Osteocyte (in vitro differentiated cells): Measurements from ENCODE around the gene TMEM154. TPM values are rescaled to one million over a fixed set of nuclear protein-coding genes. Genes with fewer than 3 reads are reported as not detected.
A peak's percentile ranks its signal among the peaks of the same experiment; 100 is the strongest.

Experiments
- DNase-seq: peaks from one replicate; pipeline ENCODE4 v3.0.0; 2021; ENCODE audit warnings: mixed read lengths; ENCODE audit not compliant: unreplicated experiment; ENCODE audit errors: extremely low spot score
- H3K27ac Mint-ChIP-seq: one replicate; pipeline ENCODE4 v1.8.0; 2021; ENCODE audit warnings: mild to moderate bottlenecking, mixed read lengths; ENCODE audit not compliant: unreplicated experiment
- H3K27me3 Mint-ChIP-seq: one replicate; pipeline ENCODE4 v1.8.0; 2021; ENCODE audit warnings: mixed read lengths; ENCODE audit not compliant: unreplicated experiment
- H3K36me3 Mint-ChIP-seq: one replicate; pipeline ENCODE4 v1.8.0; 2021; ENCODE audit warnings: mixed read lengths; ENCODE audit not compliant: unreplicated experiment
- H3K4me1 Mint-ChIP-seq: one replicate; pipeline ENCODE4 v1.8.0; 2021; ENCODE audit warnings: mixed read lengths; ENCODE audit not compliant: unreplicated experiment
- H3K4me3 Mint-ChIP-seq: one replicate; pipeline ENCODE4 v1.8.0; 2021; ENCODE audit warnings: mild to moderate bottlenecking, moderate library complexity, mixed read lengths; ENCODE audit not compliant: unreplicated experiment
- H3K9me3 Mint-ChIP-seq: one replicate; pipeline ENCODE4 v1.8.0; 2021; ENCODE audit warnings: mixed read lengths; ENCODE audit not compliant: unreplicated experiment
- total RNA-seq: library from RNA; stranded (reverse); gene quantifications from 2 replicates; pipeline ENCODE4 v1.2.1, GENCODE V29; 2021
- TF ChIP-seq, protein P1 (sequence below): fragments of 200-600 bp; sonication (generic); IDR thresholded peaks from 2 replicates; pipeline ENCODE4 v1.5.0; 2021; ENCODE audit warnings: antibody characterized with exemption, mild to moderate bottlenecking, moderate library complexity

The TMEM154 gene
- total RNA-seq, 1 donor from 2014 or later, result 1.4 TPM

DNA sequence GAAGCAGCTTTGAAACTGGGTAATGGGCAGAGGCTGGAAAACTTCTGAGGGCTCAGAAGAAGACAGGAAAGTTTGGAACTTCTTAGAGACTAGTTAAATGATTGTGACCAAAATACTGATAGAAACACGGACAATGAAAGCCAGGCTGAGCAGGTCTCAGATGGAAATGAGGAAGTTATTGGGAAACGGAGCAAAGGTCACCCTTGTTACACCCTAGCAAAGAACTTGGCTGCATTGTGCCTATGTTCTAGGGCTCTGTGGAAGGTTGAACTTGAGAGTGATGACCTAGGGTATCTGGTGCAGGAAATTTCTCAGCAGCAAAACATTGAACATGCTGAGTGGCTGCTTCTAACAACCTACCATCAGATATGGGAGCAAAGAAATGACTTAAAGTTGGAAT, 93.1 kb downstream of the TMEM154 start:
- TF ChIP-seq, protein P1, sequence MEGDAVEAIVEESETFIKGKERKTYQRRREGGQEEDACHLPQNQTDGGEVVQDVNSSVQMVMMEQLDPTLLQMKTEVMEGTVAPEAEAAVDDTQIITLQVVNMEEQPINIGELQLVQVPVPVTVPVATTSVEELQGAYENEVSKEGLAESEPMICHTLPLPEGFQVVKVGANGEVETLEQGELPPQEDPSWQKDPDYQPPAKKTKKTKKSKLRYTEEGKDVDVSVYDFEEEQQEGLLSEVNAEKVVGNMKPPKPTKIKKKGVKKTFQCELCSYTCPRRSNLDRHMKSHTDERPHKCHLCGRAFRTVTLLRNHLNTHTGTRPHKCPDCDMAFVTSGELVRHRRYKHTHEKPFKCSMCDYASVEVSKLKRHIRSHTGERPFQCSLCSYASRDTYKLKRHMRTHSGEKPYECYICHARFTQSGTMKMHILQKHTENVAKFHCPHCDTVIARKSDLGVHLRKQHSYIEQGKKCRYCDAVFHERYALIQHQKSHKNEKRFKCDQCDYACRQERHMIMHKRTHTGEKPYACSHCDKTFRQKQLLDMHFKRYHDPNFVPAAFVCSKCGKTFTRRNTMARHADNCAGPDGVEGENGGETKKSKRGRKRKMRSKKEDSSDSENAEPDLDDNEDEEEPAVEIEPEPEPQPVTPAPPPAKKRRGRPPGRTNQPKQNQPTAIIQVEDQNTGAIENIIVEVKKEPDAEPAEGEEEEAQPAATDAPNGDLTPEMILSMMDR, result no peak
- Mint-ChIP-seq H3K36me3 (no peaks in the 10 kb centered on the region), H3K4me1 (peaks cover 19% of the 10 kb centered on the region), H3K4me3 (no peak overlapping the region), H3K27me3 (peaks cover 34% of the 10 kb centered on the region), H3K9me3 (no peaks in the 10 kb centered on the region), H3K27ac (no peak overlapping the region)
- DNase-seq, result no peak

DNA sequence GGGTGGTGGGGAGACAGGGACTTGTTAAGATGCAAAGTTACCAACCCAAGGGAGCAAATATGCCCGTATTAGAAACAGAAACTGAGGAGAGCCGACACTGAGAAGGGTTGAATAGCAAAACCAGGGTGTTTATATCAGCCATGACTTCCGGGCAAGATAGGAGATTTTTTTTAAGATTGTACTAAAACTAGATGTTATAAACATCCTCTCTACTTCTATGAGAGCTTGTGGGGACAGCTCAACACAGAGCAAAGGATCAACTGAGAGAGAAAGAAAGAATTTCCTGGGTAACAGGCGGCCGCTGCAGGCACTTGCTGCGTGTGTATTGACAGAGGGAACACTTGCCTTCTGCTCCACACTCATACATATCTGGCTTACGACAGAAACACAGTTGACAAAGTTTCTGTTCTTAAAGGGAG, 94.8 kb downstream of the TMEM154 start:
- DNase-seq, result no peak
- Mint-ChIP-seq H3K4me3 (no peak overlapping the region), H3K4me1 (peaks cover 2% of the 10 kb centered on the region), H3K27ac (no peak overlapping the region), H3K36me3 (no peaks in the 10 kb centered on the region), H3K27me3 (peaks cover 32% of the 10 kb centered on the region), H3K9me3 (no peaks in the 10 kb centered on the region)
- TF ChIP-seq, protein P1, result no peak

DNA sequence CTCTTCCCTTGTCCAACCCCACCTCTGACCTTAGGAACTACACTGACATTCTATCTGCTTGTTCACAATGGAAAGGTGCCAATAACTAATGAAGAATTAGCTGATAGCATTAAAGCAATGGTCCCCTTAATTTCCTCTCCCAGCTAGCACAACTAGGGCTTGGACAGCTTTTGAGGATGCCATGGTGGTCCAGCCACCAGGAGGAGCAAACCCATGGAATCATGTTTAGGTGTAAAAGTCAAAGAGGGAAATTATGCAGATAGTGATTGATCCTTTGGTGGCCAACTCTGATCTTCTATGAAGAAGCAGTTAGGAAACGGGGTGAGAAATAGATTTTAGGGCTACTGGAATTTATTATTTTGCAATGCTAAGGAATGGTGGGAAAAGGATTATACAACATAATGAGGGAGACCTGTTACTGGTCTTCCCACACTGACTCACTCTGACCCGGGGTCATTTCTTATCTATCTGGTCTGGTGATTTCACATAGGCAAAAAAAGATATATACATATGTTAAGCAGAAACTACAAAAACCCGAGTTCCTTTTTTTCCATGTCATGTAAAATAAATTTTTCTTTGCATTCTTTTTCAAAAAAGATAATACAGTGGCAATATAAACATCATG, 98.1 kb downstream of the TMEM154 start:
- H3K4me3 Mint-ChIP-seq, result no peak overlapping the region
- peaks cover 32% of the 10 kb centered on the region for H3K27me3 Mint-ChIP-seq
- no peak overlapping the region for H3K27ac Mint-ChIP-seq
- no peaks in the 10 kb centered on the region for H3K4me1 Mint-ChIP-seq
- DNase-seq, result no peak
- no peaks in the 10 kb centered on the region for H3K36me3 Mint-ChIP-seq
- TF ChIP-seq, protein P1, result peak; percentile 10
- no peaks in the 10 kb centered on the region for H3K9me3 Mint-ChIP-seq

DNA sequence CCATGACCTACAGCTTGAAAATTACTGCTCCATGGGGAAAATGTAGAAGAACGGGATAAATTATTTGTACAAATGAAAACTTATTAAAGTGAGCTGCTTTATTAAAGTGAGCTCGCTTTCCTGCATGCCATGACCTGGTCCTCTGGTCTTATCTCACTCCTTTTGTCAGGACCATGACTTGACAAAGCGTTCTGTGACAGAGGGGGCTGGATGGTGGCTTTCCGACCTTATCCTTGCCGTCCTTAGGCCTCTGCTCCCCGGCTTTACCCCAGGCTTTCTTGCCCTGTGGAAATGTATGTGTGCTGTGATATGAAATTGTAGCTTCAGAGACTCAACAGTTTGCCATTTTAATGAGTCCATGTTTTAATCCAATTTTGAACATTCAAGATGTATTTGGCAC, 99.9 kb downstream of the TMEM154 start:
- TF ChIP-seq, protein P1, result no peak
- DNase-seq, result no peak
- Mint-ChIP-seq H3K27ac (no peak overlapping the region), H3K36me3 (no peaks in the 10 kb centered on the region), H3K4me3 (no peak overlapping the region), H3K9me3 (no peaks in the 10 kb centered on the region), H3K4me1 (no peaks in the 10 kb centered on the region), H3K27me3 (peaks cover 32% of the 10 kb centered on the region)

DNA sequence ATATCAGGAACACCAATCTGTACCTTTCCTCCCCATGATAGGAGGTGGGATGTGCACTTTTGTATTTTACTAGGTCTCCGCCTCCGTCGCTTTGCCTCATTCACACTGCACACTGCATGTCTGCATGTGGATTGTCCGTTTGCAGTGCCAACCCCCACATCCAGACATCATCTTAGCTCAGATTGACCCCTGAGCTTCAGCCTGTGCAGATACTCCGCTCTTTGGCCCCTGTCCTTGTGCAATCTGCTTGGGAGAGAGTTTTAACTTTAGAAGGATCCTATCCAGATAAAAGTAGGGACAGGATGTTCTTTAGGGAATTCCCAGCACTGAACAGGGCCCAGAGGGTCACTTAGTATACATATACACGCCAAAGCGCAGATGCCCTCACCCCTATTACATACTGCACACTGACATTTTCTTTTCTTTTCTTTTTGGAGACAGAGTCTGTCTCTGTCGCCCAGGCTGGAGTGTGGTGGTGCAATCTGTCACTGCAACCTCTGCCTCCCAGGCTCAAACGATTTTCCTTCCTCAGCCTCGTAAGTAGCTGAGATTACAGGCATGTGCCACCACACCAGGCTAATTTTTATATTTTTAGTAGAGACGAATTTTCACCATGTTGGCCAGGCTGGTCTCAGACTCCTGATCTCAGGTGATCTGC, 100.6 kb downstream of the TMEM154 start:
- Mint-ChIP-seq H3K36me3 (no peaks in the 10 kb centered on the region), H3K9me3 (no peaks in the 10 kb centered on the region), H3K27ac (no peak overlapping the region), H3K4me3 (no peak overlapping the region), H3K27me3 (peaks cover 38% of the 10 kb centered on the region), H3K4me1 (no peaks in the 10 kb centered on the region)
- TF ChIP-seq, protein P1, result no peak
- no peak for DNase-seq
